Activated naive CD4-positive, alpha-beta T cell treated with anti-CD3 and anti-CD28 coated beads, Interleukin-2, amount 10 ng/mL, durations not matched to agents 7 days and 5 days (primary cell): ENCODE results near the gene DALRD3.

Source experiments
- CTCF ChIA-PET: fragments of 350-600 bp; sonication (Branson Sonifier 250); formaldehyde crosslinking; loops from one replicate; lab custom pipeline; 2021; ENCODE audit warnings: antibody characterized with exemption; lab: Charles Lee
- DNase-seq: peaks from one replicate; pipeline ENCODE4 v3.0.0-alpha.2; 2020
- H3K27ac Mint-ChIP-seq: one replicate; pipeline ENCODE4 v1.8.0; 2021; ENCODE audit warnings: mild to moderate bottlenecking, moderate library complexity, mixed read lengths
- H3K27me3 Mint-ChIP-seq: one replicate; pipeline ENCODE4 v1.8.0; 2021; ENCODE audit warnings: mild to moderate bottlenecking, mixed read lengths
- H3K36me3 Mint-ChIP-seq: one replicate; pipeline ENCODE4 v1.8.0; 2021; ENCODE audit warnings: mixed read lengths
- H3K4me1 Mint-ChIP-seq: one replicate; pipeline ENCODE4 v1.8.0; 2021; ENCODE audit warnings: mixed read lengths
- H3K4me3 Mint-ChIP-seq: one replicate; pipeline ENCODE4 v1.8.0; 2021; ENCODE audit warnings: mild to moderate bottlenecking, moderate library complexity, mixed read lengths
- H3K9me3 Mint-ChIP-seq: one replicate; pipeline ENCODE4 v1.8.0; 2021; ENCODE audit warnings: mixed read lengths

Gene DALRD3

DNA sequence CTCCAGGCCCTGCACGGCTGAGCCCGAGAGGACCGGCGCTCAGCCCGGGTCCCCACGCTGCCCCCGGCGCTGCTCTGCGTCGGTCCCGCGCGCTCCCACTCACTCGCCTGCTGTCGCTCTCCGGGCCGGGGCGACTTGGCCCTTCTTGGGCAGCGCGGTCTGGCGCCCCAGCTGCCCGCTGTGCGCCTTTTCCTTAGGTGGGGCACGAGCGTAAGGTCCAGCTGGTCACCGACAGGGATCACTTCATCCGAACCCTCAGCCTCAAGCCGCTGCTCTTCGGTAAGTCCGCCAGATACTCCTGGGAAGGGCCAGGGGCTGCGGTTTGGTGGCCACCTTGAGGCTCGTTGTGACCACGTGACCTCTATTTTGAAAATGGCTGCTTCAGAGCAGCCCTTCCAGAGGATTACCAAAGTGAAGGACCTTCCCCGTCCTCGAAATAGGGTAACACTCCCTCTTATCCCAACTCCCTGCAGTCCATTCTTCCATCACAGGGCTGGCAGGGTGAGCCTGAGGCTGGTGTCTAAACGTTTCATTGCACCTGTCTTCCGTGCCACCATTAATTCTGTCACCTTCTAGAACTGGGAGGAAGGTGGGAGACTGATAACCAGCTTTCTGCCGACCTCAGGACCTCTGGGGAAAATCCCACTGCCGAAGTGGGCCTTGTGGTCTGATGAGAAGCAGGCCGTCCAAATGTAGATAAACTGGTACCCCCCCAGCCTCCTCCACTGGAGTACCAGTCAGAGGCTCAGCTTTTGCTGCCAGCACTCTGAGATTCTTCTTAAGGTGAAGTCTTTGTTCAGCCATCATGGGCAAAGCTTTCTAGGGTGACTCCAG, 27.5 kb downstream of the DALRD3 start:
- H3K4me3 Mint-ChIP-seq: peak overlapping the region; percentile 92
- H3K9me3 Mint-ChIP-seq: no peaks in the 10 kb centered on the region
- H3K36me3 Mint-ChIP-seq: peaks cover 22% of the 10 kb centered on the region
- peak; percentile 65 for DNase-seq
- peak overlapping the region; percentile 93 for H3K27ac Mint-ChIP-seq
- CTCF ChIA-PET: interaction anchor here (1.4 to 1.7 kb wide), 2 partner anchors 17 to 23 kb away, joined by 8 to 11 read pairs; partner anchors contain the start of gene WDR6
- H3K4me1 Mint-ChIP-seq: peaks cover 62% of the 10 kb centered on the region
- H3K27me3 Mint-ChIP-seq: no peaks in the 10 kb centered on the region

DNA sequence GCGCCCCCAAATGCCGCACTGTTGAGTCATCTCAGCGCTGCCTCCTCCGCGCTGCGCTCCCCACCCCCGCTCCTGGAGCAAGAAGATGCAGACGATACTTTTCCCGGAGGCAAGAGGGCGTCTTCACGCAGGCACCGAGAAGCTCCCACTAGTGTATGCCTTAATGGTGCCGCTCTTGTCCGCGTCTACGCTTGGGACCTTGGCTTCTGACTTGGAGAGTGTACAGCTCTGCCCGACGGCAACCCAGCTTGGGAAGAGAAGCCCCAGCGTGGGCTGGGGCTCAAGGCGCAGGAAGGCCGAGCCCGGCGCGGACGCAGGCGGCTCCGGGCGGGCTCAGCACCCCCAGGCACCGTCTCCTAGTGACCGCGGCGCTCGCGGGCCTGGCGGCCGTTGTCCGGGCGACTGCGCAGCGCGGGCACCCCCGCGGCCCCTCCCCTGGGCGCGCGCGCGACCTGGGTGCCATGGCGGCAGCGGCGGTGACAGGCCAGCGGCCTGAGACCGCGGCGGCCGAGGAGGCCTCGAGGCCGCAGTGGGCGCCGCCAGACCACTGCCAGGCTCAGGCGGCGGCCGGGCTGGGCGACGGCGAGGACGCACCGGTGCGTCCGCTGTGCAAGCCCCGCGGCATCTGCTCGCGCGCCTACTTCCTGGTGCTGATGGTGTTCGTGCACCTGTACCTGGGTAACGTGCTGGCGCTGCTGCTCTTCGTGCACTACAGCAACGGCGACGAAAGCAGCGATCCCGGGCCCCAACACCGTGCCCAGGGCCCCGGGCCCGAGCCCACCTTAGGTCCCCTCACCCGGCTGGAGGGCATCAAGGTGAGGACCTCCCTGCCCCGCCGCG, 28.4 kb downstream of the DALRD3 start, which contains the start of gene P4HTM:
P4HTM (plus strand) TSS at position 446 of the 840 bp plus-strand sequence; CDS start at position 462, 16 bp downstream.
- Mint-ChIP-seq H3K9me3 (no peaks in the 10 kb centered on the region), H3K36me3 (peaks cover 18% of the 10 kb centered on the region)

DNA sequence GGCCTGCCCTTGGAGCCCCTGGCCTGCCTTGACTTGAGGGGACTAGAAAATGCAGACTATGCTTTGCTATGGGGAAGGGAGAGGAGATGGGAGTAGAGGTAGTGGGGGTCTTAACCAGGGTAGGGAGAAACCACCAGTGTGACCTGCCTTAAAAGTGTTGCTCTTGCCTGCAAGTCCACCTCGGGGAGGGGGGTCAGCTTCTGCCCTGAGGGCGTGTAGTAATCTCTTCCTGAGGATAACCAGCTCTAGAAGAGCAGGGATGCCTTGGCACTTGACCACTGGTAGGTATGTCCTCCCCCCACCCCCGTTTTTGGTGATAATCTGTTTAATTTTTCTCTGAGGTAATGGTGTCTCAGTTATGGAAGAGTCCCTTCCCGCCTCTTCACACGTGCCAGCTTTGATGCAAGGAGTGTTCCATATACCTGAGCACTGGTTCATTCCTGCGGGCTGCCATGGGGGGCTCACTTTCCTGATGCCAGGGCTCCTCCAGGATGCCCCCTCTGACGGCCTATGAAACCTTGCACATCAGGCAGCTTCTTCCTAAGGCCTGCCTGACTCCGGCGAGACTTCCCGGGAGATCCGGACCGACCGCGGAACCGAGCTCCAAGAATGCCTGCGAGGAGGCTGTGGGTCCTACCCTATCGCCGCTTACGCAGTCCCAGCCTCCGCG, 29.1 kb downstream of the DALRD3 start:
- H3K27ac Mint-ChIP-seq: peak overlapping the region; percentile 94
- peak overlapping the region; percentile 91 for H3K4me3 Mint-ChIP-seq
- peaks cover 53% of the 10 kb centered on the region for H3K4me1 Mint-ChIP-seq
- no peaks in the 10 kb centered on the region for H3K9me3 Mint-ChIP-seq
- CTCF ChIA-PET: interaction anchor here (1.1 to 4.3 kb wide), 7 partner anchors 11 to 169 kb away, joined by 3 to 46 read pairs (median 26); partner anchors contain the start of genes NDUFAF3, QRICH1 and WDR6
- no peak for DNase-seq
- H3K36me3 Mint-ChIP-seq: peaks cover 17% of the 10 kb centered on the region
- H3K27me3 Mint-ChIP-seq: no peaks in the 10 kb centered on the region

More for the DNA sequence above, 28.4 kb downstream of the DALRD3 start, which contains the start of gene P4HTM:
- Mint-ChIP-seq H3K27me3 (no peaks in the 10 kb centered on the region), H3K4me1 (peaks cover 59% of the 10 kb centered on the region), H3K4me3 (peak within 1 kb of the TSS; percentile 92), H3K27ac (peak within 1 kb of the TSS; percentile 94)
- DNase-seq: peak; percentile 78
- CTCF ChIA-PET: interaction anchor here (1.1 to 4.3 kb wide), 6 partner anchors 17 to 169 kb away, joined by 3 to 46 read pairs (median 28); partner anchors contain the start of genes NDUFAF3, QRICH1 and WDR6

DNA sequence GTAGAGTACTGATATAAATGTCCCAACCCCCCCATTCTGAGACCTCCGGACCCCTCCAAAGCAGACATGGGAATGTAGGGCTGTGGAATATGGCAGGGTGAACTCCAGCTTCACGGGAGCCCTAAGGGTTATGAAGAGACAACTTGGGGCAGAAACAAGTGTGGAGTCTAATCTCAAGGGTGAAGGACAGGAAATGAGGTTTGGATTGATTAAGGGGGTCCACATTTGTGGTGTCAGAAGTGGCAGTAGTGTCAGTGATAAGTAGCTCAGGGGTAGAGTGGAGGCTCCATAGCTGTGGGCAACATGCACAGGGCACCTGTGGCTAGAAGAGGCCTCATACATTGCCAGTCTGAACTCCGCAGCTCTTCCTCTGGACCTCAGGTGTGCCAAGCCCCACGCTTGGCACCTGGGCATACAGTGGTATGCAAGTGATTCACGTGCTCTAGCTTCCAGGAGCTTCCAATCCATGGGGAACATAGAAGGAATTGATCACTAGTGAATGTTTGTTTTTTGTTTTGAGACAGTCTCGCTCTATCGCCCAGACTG, 32.5 kb downstream of the DALRD3 start:
- H3K36me3 Mint-ChIP-seq: peaks cover 35% of the 10 kb centered on the region
- peaks cover 22% of the 10 kb centered on the region for H3K4me1 Mint-ChIP-seq
- no peak for DNase-seq
- no peak overlapping the region for H3K4me3 Mint-ChIP-seq
- no peaks in the 10 kb centered on the region for H3K27me3 Mint-ChIP-seq
- H3K9me3 Mint-ChIP-seq: no peaks in the 10 kb centered on the region
- CTCF ChIA-PET: interaction anchor here (0.7 to 4.3 kb wide), 4 partner anchors 13 to 34 kb away, joined by 3 to 41 read pairs (median 6); partner anchors contain the start of gene WDR6
- H3K27ac Mint-ChIP-seq: no peak overlapping the region

DNA sequence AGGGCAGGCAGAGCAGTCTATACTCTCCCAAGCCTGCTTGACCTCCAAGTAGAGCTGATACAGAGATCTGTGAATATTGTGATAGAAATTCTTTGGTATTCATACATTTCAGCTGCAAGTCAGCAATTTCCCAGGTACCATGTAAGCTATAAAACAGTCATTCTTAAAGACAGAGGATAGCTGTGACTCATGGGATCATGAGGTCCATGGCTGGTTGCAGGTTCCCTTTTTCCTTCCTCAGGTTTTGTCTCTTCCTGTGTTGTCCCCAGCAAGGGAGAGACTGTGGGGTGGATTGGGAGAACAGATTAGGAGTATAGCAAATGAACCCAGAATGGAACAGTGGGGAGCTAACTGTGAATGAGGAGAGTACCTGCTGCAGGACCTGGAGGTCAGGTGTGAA, 33.7 kb downstream of the DALRD3 start:
- peaks cover 41% of the 10 kb centered on the region for H3K36me3 Mint-ChIP-seq
- peak overlapping the region; percentile 2 for H3K27ac Mint-ChIP-seq
- H3K4me3 Mint-ChIP-seq: no peak overlapping the region
- CTCF ChIA-PET: interaction anchor here (0.8 to 2.0 kb wide), 3 partner anchors 23 to 50 kb away, joined by 3 to 6 read pairs (median 5); partner anchors contain the start of gene WDR6
- peaks cover 18% of the 10 kb centered on the region for H3K4me1 Mint-ChIP-seq
- no peaks in the 10 kb centered on the region for H3K27me3 Mint-ChIP-seq
- H3K9me3 Mint-ChIP-seq: no peaks in the 10 kb centered on the region
- DNase-seq: no peak

DNA sequence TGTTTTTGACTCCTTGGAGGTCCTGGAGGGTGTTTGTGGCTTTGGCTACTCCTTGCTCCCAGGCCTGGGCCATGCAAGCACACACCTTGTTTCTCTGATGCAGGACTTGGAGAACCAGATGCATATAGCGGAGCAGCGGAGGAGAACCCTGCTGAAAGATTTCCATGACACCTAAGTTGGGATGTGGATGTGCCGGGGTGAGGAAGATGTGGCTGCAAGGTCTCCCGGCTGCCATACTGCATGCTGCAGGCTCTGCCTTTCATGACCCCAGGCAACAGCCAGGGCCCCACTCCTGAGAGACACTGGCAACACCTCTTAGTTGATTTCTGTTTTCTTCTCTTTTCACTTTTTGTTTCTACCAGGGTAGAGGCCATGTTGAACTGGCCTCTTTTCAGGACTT, 35.3 kb downstream of the DALRD3 start:
- CTCF ChIA-PET: interaction anchor here (0.6 kb wide), 1 partner anchor 25 kb away, joined by 4 read pairs; no protein-coding TSS in a partner anchor
- Mint-ChIP-seq H3K4me3 (no peak overlapping the region), H3K36me3 (peaks cover 48% of the 10 kb centered on the region), H3K9me3 (no peaks in the 10 kb centered on the region), H3K4me1 (peaks cover 6% of the 10 kb centered on the region), H3K27me3 (no peaks in the 10 kb centered on the region), H3K27ac (peak overlapping the region; percentile 45)
- no peak for DNase-seq

DNA sequence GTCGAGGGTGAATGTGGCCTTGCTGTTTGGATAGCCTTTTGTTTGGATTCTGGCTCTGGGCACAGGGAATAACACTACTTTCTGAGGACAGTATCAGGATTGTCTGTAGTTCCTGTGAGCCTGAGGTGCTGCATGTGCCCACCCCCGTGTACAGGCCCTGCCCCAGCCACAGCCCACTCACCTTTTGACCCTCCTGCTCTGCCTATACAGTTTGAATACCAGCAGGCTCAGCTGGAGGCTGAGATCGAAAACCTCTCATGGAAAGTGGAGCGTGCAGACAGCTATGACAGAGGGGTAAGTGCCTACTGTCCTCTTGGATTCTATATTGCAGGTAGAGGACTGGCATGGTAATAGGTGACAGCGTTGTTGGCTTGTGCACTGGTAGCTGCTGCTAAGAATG, 35.7 kb downstream of the DALRD3 start:
- no peak overlapping the region for H3K4me3 Mint-ChIP-seq
- peaks cover 2% of the 10 kb centered on the region for H3K4me1 Mint-ChIP-seq
- no peak overlapping the region for H3K27ac Mint-ChIP-seq
- DNase-seq: no peak
- H3K9me3 Mint-ChIP-seq: no peaks in the 10 kb centered on the region
- peaks cover 48% of the 10 kb centered on the region for H3K36me3 Mint-ChIP-seq
- CTCF ChIA-PET: interaction anchor here (0.6 kb wide), 1 partner anchor 25 kb away, joined by 4 read pairs; no protein-coding TSS in a partner anchor
- no peaks in the 10 kb centered on the region for H3K27me3 Mint-ChIP-seq

DNA sequence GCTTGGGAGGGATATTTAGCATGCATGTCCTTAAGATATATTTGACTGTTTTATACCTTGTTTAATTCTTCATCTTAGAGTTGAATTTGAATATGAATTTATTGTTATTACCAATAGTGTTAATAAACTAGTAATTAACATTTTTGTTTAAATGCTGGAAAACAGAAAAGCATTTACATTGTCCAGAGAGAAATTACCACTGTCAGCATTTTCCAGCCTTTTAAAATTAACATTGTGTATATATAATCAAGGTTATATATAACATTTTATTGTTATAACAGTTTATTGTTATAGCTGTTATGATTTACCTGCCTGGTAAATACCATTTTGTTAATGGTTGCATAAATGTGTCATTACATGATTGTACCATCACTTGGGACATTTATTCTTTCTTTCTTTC, 36.4 kb downstream of the DALRD3 start:
- Mint-ChIP-seq H3K4me3 (no peak overlapping the region), H3K36me3 (peaks cover 48% of the 10 kb centered on the region), H3K9me3 (no peaks in the 10 kb centered on the region), H3K4me1 (no peaks in the 10 kb centered on the region), H3K27ac (no peak overlapping the region), H3K27me3 (no peaks in the 10 kb centered on the region)
- DNase-seq: no peak
- CTCF ChIA-PET: no interaction called here

DNA sequence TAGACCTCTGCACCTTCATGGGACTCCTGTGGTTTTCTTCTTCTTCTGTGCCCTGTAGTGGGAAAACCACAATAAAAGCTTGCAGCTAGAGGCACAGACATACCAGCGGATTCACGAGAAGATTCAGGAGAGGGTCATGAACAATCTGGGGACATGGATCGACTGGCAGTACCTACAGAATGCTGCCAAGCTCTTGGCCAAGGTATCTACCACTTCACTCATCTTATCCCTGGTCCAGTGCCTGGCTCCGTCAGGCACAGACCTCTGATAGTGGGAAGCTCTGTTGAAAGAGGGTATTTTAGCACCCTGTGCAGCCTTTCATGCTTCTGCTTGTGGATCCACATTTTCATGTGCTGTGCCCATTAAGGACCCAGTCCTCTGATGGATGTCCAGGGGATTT, 38.1 kb downstream of the DALRD3 start:
- Mint-ChIP-seq H3K27me3 (no peaks in the 10 kb centered on the region), H3K4me3 (no peak overlapping the region), H3K4me1 (no peaks in the 10 kb centered on the region), H3K9me3 (no peaks in the 10 kb centered on the region), H3K27ac (no peak overlapping the region), H3K36me3 (peaks cover 55% of the 10 kb centered on the region)
- no peak for DNase-seq
- CTCF ChIA-PET: interaction anchor here (1.3 kb wide), 1 partner anchor 589 kb away, joined by 3 read pairs; no protein-coding TSS in a partner anchor

DNA sequence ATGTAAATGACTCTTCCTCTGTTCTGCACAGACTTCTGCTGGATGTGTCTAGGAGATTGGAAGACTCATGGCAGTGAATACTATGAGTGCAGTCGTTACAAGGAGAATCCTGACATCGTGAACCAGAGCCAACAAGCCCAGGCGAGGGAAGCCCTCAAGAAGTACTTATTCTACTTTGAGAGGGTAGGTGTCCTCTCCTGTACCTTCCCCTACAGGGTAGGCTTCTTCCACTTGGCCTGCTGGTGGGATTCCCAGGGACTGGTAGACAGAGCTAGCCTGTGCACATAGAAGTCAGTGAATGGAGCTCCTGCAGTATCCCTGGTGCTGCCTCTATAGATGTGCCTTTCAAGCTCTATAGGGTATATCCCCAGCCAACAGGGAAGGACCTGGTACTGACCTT, 38.9 kb downstream of the DALRD3 start:
- CTCF ChIA-PET: no interaction called here
- H3K4me3 Mint-ChIP-seq: no peak overlapping the region
- peaks cover 60% of the 10 kb centered on the region for H3K36me3 Mint-ChIP-seq

DNA sequence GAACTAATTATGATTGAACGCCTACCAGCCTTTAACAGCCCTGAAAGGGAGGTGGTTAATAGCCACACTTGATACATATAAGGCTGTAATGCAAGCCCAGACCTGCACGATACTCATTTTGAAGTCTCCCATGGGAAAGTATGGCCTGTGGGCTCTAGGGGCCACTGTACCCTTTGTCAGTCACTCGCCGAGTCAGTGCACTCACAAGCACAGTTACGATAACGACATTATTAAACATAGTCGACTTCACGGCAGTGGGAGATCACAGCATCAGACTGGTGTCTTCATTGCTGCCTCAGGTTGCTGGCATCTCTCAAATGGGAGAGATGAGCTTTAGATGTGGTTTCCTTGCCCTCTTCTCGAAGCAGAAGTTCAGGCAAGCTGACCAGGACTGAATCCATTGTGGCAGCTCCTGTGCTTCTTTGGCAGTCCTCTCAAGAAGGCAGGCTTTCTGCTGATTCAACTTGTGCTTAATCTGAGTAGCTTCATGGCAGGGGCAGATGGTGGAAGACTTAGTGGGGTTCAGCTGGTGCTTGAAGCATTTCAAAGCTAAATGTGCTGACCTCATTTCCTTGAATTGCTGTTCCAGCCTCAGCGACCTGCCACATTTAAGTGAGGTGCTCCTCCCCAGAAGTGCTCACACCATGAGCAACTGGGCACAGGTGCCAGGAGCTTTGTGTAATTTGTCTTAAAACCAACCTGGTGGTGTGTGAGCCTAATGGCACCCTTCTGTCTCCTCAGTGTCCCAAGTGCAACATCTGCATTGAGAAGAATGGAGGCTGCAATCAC, 44.1 kb downstream of the DALRD3 start:
- no peak overlapping the region for H3K4me3 Mint-ChIP-seq
- H3K9me3 Mint-ChIP-seq: no peaks in the 10 kb centered on the region

More for the DNA sequence above, 38.9 kb downstream of the DALRD3 start:
- Mint-ChIP-seq H3K27ac (no peak overlapping the region), H3K4me1 (peaks cover 6% of the 10 kb centered on the region), H3K9me3 (no peaks in the 10 kb centered on the region), H3K27me3 (no peaks in the 10 kb centered on the region)
- DNase-seq: no peak

DNA sequence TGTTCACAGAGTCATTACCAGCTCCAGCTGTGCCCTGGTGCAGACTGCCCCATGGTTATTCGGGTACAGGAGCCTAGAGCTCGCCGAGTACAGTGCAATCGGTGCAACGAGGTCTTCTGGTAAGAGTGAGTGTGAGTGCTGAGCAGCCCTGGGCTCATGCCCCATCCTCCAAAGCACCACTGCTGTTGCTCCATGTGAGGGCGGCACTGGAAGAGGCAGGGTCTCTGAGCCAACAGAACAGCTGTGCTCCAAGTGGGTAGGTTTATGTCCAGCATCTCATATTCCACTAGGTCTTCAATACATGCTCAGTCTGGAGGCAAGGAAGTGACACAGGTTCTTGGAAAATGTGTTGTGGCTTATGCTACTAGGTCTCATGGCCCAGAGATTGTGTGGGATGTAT, 47.8 kb downstream of the DALRD3 start:
- no peak overlapping the region for H3K4me3 Mint-ChIP-seq
- H3K9me3 Mint-ChIP-seq: no peaks in the 10 kb centered on the region

More for the DNA sequence above, 44.1 kb downstream of the DALRD3 start:
- Mint-ChIP-seq H3K27me3 (no peaks in the 10 kb centered on the region), H3K4me1 (peaks cover 14% of the 10 kb centered on the region), H3K36me3 (peaks cover 51% of the 10 kb centered on the region), H3K27ac (peak overlapping the region; percentile 4)
- CTCF ChIA-PET: interaction anchor here (0.6 to 0.7 kb wide), 2 partner anchors 10 to 236 kb away, joined by 3 to 4 read pairs; no protein-coding TSS in a partner anchor
- DNase-seq: no peak

More for the DNA sequence above, 47.8 kb downstream of the DALRD3 start:
- H3K36me3 Mint-ChIP-seq: peaks cover 48% of the 10 kb centered on the region
- H3K4me1 Mint-ChIP-seq: peaks cover 14% of the 10 kb centered on the region
- no peak for DNase-seq
- CTCF ChIA-PET: interaction anchor here (1.2 kb wide), 1 partner anchor 231 kb away, joined by 3 read pairs; no protein-coding TSS in a partner anchor
- H3K27ac Mint-ChIP-seq: peak overlapping the region; percentile 11
- no peaks in the 10 kb centered on the region for H3K27me3 Mint-ChIP-seq
